SK-N-MC (cell line): Measurements from ENCODE around the gene RAB10.

ENCODE experiments used
- EZH2 ChIP-seq: fragments of 200-600 bp; sonication (generic); IDR thresholded peaks from one replicate; pipeline ENCODE4 v1.6.1; 2017; ENCODE audit warnings: antibody characterized with exemption
- FOXP2 ChIP-seq: optimal IDR thresholded peaks from 2 replicates; pipeline ENCODE3; 2011; ENCODE audit warnings: mild to moderate bottlenecking, moderate library complexity; ENCODE audit not compliant: insufficient read depth; ENCODE audit errors: extremely low read length, control extremely low read depth
- POLR2AphosphoS5 ChIP-seq: IDR thresholded peaks from 2 replicates; pipeline ENCODE4 v1.6.1; 2012; ENCODE audit warnings: mild to moderate bottlenecking, low read depth, low read length, borderline replicate concordance

- TF ChIP-seq POLR2AphosphoS5, result no peak
- TF ChIP-seq EZH2, result no peak
- TF ChIP-seq FOXP2, result no peak
Observed at GRCh38 chr2:26048791-26049190, 14.9 kb downstream of the RAB10 start.
